ENCODE results near the gene CEP63. TPM values are rescaled to one million over a fixed set of nuclear protein-coding genes. Genes with fewer than 3 reads are reported as not detected.

Gene CEP63
- total RNA-seq, 1 donor from 2014 or later: 34.7 TPM

DNA sequence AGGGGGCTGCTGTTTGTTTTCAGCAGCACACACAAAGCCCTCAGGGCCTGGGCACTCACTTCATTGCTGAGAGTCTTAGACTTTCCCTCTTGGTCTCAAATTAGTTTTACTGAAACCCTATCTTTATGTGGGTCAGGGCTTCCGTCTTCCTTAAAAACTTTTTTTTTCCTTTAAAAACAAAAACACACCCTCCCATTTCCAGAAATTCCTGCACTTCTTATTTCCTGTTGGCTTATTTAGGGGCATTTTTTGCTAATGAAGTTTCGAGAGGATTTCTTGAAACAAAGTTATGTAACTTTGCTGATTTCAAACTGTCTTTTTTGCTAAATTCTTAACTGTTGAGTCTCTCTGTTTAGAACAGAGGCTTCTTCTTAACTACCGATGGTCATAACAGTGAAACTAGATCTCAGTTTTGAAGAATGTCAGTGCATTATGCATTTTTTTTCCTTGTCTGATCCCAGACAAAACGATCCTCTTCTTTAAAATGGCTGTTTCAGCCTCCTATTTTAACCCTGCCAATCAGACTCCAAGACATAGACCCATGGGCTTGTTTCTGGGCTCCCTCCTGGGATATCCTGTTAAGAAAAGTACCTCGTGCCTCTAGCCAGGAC is 23.4 kb upstream of the CEP63 start:
- Histone ChIP-seq H3K4me1 (peaks cover 35% of the 10 kb centered on the region), H3K27me3 (ENCODE audit: low read depth) (no peaks in the 10 kb centered on the region), H3K36me3 (no peaks in the 10 kb centered on the region), H3K9me3 (replicated peaks) (no peaks in the 10 kb centered on the region), H3K27ac (replicated peaks) (peak overlapping the region; percentile 84), H3K4me3 (peak overlapping the region; percentile 18)
- intact Hi-C loops (cut with micrococcal nuclease): no loop called here
- TF ChIP-seq, protein P1, sequence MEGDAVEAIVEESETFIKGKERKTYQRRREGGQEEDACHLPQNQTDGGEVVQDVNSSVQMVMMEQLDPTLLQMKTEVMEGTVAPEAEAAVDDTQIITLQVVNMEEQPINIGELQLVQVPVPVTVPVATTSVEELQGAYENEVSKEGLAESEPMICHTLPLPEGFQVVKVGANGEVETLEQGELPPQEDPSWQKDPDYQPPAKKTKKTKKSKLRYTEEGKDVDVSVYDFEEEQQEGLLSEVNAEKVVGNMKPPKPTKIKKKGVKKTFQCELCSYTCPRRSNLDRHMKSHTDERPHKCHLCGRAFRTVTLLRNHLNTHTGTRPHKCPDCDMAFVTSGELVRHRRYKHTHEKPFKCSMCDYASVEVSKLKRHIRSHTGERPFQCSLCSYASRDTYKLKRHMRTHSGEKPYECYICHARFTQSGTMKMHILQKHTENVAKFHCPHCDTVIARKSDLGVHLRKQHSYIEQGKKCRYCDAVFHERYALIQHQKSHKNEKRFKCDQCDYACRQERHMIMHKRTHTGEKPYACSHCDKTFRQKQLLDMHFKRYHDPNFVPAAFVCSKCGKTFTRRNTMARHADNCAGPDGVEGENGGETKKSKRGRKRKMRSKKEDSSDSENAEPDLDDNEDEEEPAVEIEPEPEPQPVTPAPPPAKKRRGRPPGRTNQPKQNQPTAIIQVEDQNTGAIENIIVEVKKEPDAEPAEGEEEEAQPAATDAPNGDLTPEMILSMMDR (IDR thresholded peaks at IDR 0.05; ENCODE audit: borderline replicate concordance): no peak
- no peak for DNase-seq

DNA sequence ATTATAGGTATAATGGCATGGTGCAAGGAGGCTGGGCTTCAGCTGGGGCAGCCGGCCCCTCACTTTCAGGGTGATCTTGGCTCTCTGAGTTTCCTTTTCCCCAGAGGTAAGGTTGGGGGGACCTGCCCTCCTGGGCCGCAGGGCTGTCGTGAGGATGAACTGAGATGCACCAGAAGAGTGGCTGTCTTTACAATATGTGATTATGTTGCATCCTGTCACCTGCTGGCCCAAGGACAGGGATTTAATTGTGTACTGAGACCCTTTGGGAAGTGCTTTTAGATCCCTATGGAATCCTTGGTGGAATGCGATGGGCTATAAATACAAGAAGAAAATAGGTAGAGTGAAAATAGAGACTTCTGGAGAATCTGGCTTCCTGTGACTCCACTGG is 22.2 kb upstream of the CEP63 start:
- Histone ChIP-seq H3K4me1 (peaks cover 35% of the 10 kb centered on the region), H3K27ac (replicated peaks) (peak overlapping the region; percentile 84), H3K36me3 (no peaks in the 10 kb centered on the region), H3K27me3 (ENCODE audit: low read depth) (no peaks in the 10 kb centered on the region), H3K4me3 (no peak overlapping the region), H3K9me3 (replicated peaks) (no peaks in the 10 kb centered on the region)
- TF ChIP-seq, protein P1 (IDR thresholded peaks at IDR 0.05; ENCODE audit: borderline replicate concordance): no peak
- no peak for DNase-seq
- intact Hi-C loops (cut with micrococcal nuclease): no loop called here

DNA sequence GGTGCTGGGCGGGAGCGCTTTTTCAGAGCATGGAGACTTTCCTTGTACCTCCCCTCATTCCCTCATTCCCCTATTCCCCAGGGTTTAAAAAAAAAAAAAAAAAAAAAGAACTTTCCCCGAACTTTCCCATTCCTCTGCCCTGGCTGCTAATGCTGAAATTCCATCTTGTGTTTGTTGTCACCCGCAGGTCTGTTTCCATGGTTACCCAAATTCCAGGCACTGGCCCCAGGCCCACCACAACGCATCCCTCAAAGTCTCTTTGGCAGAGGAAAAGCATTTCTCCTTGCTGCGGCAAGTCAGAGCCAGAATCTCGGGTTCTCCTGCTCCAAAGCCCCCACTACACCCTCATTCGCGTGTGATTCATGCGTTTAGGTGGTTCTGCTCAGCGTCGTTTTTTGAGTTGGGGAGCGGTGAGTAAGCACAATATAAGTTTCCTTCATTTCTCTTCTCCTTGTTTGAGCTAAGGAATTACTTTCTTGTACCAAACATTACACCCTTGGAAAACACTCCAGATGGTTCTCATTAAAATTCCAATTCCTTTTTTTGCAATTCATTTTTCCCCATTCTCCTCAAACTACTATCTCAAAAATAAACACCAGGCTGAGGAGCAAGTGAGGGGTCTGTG is 21.7 kb upstream of the CEP63 start:
- intact Hi-C loops (cut with micrococcal nuclease): no loop called here
- no peaks in the 10 kb centered on the region for H3K36me3 ChIP-seq
- peak overlapping the region; percentile 12 for H3K4me3 ChIP-seq
- TF ChIP-seq, protein P1 (IDR thresholded peaks at IDR 0.05; ENCODE audit: borderline replicate concordance): no peak
- peak; percentile 79 for DNase-seq
- peaks cover 35% of the 10 kb centered on the region for H3K4me1 ChIP-seq
- peak overlapping the region; percentile 84 for H3K27ac ChIP-seq (replicated peaks)
- no peaks in the 10 kb centered on the region for H3K27me3 ChIP-seq (ENCODE audit: low read depth)
- no peaks in the 10 kb centered on the region for H3K9me3 ChIP-seq (replicated peaks)

DNA sequence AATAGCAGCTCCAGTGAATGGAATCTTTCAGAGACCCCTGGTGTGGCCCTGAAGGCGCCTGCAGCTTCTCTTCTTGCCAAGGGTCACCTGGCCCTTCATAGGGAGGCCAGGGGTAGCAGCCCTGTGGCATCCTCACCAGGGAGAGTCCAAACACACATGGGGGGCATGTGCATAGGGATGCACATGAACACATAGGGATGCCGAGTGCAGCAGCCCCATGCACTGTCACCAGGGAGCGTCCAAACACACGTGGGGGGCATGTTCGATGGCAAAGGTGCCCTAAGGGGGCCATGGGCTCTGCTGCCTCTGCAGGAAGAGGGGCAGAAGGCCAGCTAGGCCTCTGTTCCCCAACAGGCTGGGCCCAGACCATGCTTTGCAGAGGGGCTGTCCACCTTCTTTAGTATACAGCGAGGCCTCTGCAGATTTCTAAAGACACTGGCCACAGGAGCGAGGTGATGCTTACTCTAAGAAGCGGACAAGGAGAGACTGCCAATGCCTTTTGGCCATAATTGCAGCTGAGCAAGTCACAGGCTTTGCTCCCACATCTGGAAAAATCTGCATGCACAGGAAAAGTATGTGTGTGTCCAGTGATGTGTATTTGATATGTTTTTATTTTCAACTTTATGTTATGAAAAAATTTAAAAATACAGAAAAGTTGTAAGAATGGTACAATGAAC is 21.0 kb upstream of the CEP63 start:
- intact Hi-C loops (cut with micrococcal nuclease): no loop called here
- Histone ChIP-seq H3K9me3 (replicated peaks) (no peaks in the 10 kb centered on the region), H3K4me3 (peak overlapping the region; percentile 12), H3K27me3 (ENCODE audit: low read depth) (no peaks in the 10 kb centered on the region), H3K4me1 (peaks cover 35% of the 10 kb centered on the region), H3K36me3 (no peaks in the 10 kb centered on the region), H3K27ac (replicated peaks) (peak overlapping the region; percentile 84)
- TF ChIP-seq, protein P1 (IDR thresholded peaks at IDR 0.05; ENCODE audit: borderline replicate concordance): no peak
- DNase-seq: no peak

DNA sequence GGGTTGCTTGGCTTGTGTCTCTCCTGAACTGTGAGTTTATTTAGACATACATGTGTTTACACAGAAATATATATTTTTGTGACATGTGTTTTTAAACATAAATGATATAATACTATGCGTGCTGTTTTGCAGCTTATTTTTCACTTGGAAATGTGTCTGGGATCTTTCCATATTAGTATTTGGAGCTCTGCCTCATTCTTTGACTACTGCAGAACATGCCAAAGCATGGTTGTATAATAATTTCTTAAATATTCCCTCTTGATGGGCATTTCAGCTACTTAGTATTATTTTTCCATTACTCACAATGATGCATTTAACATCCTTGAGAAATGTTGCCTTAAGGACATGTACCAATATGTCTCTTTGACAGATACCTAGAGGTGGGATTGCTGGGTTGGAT is 19.5 kb upstream of the CEP63 start:
- TF ChIP-seq, protein P1 (IDR thresholded peaks at IDR 0.05; ENCODE audit: borderline replicate concordance): no peak

More for the DNA sequence above, 19.5 kb upstream of the CEP63 start:
- H3K9me3 ChIP-seq (replicated peaks): no peaks in the 10 kb centered on the region
- no peaks in the 10 kb centered on the region for H3K36me3 ChIP-seq
- H3K27me3 ChIP-seq (ENCODE audit: low read depth): no peaks in the 10 kb centered on the region
- DNase-seq: no peak
- H3K4me1 ChIP-seq: peaks cover 35% of the 10 kb centered on the region
- intact Hi-C loops (cut with micrococcal nuclease): no loop called here
- no peak overlapping the region for H3K27ac ChIP-seq (replicated peaks)
- H3K4me3 ChIP-seq: no peak overlapping the region

Data from left ventricle myocardium inferior (tissue), 1 donor.